Thyroid gland (tissue), 4 donors: Measurements from ENCODE around the gene TCF19.

ENCODE experiments used
- POLR2A ChIP-seq, 2 donors: fragments of 450-650 bp; IDR thresholded peaks; one replicate each; pipeline ENCODE4 v1.6.1; 2017; ENCODE audit warnings: antibody characterized with exemption in 2 of 2, mild to moderate bottlenecking in 2 of 2, moderate library complexity in 1 of 2
- TF ChIP-seq, protein P1 (sequence below), 6 experiments: fragments of 200-600 bp in 3 of 6; fragments of 450-650 bp in 3 of 6; sonication (generic) in 3 of 6; IDR thresholded peaks; one replicate each; pipeline ENCODE4 v1.5.1; 2016 to 2019; ENCODE audit warnings: antibody characterized with exemption in 6 of 6, mild to moderate bottlenecking in 2 of 6, inconsistent platforms in 1 of 6, moderate library complexity in 1 of 6

DNA sequence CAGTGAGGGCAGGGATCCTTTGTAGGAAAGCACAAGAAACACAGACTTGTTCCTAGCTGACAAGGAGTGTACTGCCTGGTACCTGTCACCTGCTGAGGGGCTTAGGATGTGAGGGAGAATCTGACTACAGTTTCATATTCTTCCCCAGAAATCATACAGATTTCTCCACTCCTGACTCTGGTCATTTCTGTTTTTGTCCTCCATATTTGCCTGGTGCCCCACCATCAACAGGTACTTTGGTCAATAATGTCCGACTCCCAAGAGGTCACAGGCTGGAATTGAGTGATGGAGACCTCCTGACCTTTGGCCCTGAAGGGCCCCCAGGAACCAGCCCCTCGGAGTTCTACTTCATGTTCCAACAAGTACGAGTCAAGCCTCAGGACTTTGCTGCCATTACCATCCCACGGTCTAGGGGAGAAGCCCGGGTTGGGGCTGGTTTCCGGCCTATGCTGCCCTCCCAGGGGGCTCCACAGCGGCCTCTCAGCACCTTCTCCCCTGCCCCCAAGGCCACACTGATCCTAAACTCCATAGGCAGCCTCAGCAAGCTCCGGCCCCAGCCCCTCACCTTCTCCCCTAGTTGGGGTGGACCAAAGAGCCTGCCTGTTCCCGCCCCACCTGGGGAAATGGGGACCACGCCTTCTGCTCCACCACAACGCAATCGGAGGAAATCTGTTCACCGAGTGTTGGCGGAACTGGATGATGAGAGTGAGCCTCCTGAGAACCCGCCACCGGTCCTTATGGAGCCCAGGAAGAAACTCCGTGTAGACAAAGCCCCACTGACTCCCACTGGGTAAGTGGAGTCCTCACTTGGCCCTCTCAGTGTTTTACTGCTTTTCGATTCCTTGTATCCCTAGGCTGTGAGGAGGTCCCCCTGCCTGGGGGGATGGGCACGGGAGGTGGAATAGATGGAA, 3.1 kb downstream of the TCF19 start:
- TF ChIP-seq POLR2A (IDR thresholded peaks at IDR 0.05) = no peak
- TF ChIP-seq, protein P1, sequence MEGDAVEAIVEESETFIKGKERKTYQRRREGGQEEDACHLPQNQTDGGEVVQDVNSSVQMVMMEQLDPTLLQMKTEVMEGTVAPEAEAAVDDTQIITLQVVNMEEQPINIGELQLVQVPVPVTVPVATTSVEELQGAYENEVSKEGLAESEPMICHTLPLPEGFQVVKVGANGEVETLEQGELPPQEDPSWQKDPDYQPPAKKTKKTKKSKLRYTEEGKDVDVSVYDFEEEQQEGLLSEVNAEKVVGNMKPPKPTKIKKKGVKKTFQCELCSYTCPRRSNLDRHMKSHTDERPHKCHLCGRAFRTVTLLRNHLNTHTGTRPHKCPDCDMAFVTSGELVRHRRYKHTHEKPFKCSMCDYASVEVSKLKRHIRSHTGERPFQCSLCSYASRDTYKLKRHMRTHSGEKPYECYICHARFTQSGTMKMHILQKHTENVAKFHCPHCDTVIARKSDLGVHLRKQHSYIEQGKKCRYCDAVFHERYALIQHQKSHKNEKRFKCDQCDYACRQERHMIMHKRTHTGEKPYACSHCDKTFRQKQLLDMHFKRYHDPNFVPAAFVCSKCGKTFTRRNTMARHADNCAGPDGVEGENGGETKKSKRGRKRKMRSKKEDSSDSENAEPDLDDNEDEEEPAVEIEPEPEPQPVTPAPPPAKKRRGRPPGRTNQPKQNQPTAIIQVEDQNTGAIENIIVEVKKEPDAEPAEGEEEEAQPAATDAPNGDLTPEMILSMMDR (IDR thresholded peaks at IDR 0.05) = no peak
